HepG2 (cell line): ENCODE data around the gene DCLRE1B. TPM values are rescaled to one million over a fixed set of nuclear protein-coding genes. Genes with fewer than 3 reads are reported as not detected.

Experiments
- polyA plus RNA-seq, 8 experiments: library from polyadenylated mRNA; depleted of rRNA in 3 of 8; stranded (reverse) in 7 of 8; unstranded in 1 of 8; fragments of >200 nt; fragmentation: Illumina TruSeq in 4 of 8; extraction: Trizol in 4 of 8; gene quantifications; 2 replicates each; pipeline versions ENCODE4 v1.2.1 to v1.2.3, GENCODE V29; 2011 to 2016; ENCODE audit warnings: low read depth in 4 of 8, missing spikeins in 1 of 8, mixed read lengths in 1 of 8; ENCODE audit not compliant: insufficient read depth in 1 of 8
- total RNA-seq, 5 experiments: library from RNA; depleted of rRNA; stranded (reverse); fragments of >200 nt; fragmentation: Illumina TruSeq; extraction: Trizol; gene quantifications; 2 replicates each; pipeline ENCODE4 v1.2.3, GENCODE V29; 2016; ENCODE audit warnings: low read depth in 1 of 5

The DCLRE1B gene
- total and polyA plus RNA-seq, 2 of the 13 experiments (the other 11 are each of a cell fraction or from before 2014, with no cell fraction given): 2.7 to 8.0 TPM

Other genes with a start within 250 kb of the DCLRE1B start
- gene PHTF1, start 145.8 kb upstream of the DCLRE1B start, total RNA-seq (2016; rRNA removed; fragmentation: Illumina TruSeq; extraction: Trizol): 15.3 and 19.7 TPM in 2 replicates
- 5.0 and 5.7 TPM in 2 replicates for gene PHTF1, start 145.8 kb upstream of the DCLRE1B start, polyA plus RNA-seq (2011; rRNA removed)
- 10.4 and 13.6 TPM in 2 replicates for gene RSBN1, start 92.8 kb upstream of the DCLRE1B start, total RNA-seq (2016; rRNA removed; fragmentation: Illumina TruSeq; extraction: Trizol)
- 6.3 and 8.3 TPM in 2 replicates for gene RSBN1, start 92.8 kb upstream of the DCLRE1B start, polyA plus RNA-seq (2011; rRNA removed)
- not detected in 2 replicates for gene PTPN22, start 33.6 kb upstream of the DCLRE1B start, total RNA-seq (2016; rRNA removed; fragmentation: Illumina TruSeq; extraction: Trizol)
- not detected in 2 replicates for gene PTPN22, start 33.6 kb upstream of the DCLRE1B start, polyA plus RNA-seq (2011; rRNA removed)
- 0.27 TPM in 1 of 2 replicates, not detected in the other for gene BCL2L15, start 17.7 kb upstream of the DCLRE1B start, total RNA-seq (2016; rRNA removed; fragmentation: Illumina TruSeq; extraction: Trizol)
- gene BCL2L15, start 17.7 kb upstream of the DCLRE1B start, polyA plus RNA-seq (2011; rRNA removed): 0.03 TPM in 2 replicates
- 9.7 and 12.0 TPM in 2 replicates for gene AP4B1, start 527 bp upstream of the DCLRE1B start, total RNA-seq (2016; rRNA removed; fragmentation: Illumina TruSeq; extraction: Trizol)
- gene AP4B1, start 527 bp upstream of the DCLRE1B start, polyA plus RNA-seq (2011; rRNA removed): 7.7 and 8.5 TPM in 2 replicates
- 20.8 and 28.9 TPM in 2 replicates for gene HIPK1, start 24.0 kb downstream of the DCLRE1B start, total RNA-seq (2016; rRNA removed; fragmentation: Illumina TruSeq; extraction: Trizol)
- 31.8 and 33.4 TPM in 2 replicates for gene HIPK1, start 24.0 kb downstream of the DCLRE1B start, polyA plus RNA-seq (2011; rRNA removed)
- 2.1 and 5.1 TPM in 2 replicates for gene OLFML3, start 74.1 kb downstream of the DCLRE1B start, total RNA-seq (2016; rRNA removed; fragmentation: Illumina TruSeq; extraction: Trizol)
- 1.4 and 2.0 TPM in 2 replicates for gene OLFML3, start 74.1 kb downstream of the DCLRE1B start, polyA plus RNA-seq (2011; rRNA removed)
- gene SYT6, start 248.5 kb downstream of the DCLRE1B start, total RNA-seq (2016; rRNA removed; fragmentation: Illumina TruSeq; extraction: Trizol): not detected in 2 replicates
- gene SYT6, start 248.5 kb downstream of the DCLRE1B start, polyA plus RNA-seq (2011; rRNA removed): not detected in 2 replicates